Measurements from ENCODE around the gene CDC42BPG. TPM values are rescaled to one million over a fixed set of nuclear protein-coding genes. Genes with fewer than 3 reads are reported as not detected.

CDC42BPG gene, protein sequence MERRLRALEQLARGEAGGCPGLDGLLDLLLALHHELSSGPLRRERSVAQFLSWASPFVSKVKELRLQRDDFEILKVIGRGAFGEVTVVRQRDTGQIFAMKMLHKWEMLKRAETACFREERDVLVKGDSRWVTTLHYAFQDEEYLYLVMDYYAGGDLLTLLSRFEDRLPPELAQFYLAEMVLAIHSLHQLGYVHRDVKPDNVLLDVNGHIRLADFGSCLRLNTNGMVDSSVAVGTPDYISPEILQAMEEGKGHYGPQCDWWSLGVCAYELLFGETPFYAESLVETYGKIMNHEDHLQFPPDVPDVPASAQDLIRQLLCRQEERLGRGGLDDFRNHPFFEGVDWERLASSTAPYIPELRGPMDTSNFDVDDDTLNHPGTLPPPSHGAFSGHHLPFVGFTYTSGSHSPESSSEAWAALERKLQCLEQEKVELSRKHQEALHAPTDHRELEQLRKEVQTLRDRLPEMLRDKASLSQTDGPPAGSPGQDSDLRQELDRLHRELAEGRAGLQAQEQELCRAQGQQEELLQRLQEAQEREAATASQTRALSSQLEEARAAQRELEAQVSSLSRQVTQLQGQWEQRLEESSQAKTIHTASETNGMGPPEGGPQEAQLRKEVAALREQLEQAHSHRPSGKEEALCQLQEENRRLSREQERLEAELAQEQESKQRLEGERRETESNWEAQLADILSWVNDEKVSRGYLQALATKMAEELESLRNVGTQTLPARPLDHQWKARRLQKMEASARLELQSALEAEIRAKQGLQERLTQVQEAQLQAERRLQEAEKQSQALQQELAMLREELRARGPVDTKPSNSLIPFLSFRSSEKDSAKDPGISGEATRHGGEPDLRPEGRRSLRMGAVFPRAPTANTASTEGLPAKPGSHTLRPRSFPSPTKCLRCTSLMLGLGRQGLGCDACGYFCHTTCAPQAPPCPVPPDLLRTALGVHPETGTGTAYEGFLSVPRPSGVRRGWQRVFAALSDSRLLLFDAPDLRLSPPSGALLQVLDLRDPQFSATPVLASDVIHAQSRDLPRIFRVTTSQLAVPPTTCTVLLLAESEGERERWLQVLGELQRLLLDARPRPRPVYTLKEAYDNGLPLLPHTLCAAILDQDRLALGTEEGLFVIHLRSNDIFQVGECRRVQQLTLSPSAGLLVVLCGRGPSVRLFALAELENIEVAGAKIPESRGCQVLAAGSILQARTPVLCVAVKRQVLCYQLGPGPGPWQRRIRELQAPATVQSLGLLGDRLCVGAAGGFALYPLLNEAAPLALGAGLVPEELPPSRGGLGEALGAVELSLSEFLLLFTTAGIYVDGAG (N-terminal part only)
- total RNA-seq (2022) (3.0 and 3.7 TPM in 2 replicates), Bru-seq, nascent RNA (percentile 26 among the genes with signal in this experiment), BruChase-seq, experiment 1, labeled RNA remaining after a 6-hour chase (percentile 32 among the genes with signal in this experiment), BruChase-seq, experiment 2, labeled RNA remaining after a 2-hour chase (percentile 27 among the genes with signal in this experiment)
- long read RNA-seq, partial matches to known transcripts, result 2 of 4 reads
- long read RNA-seq, other reads (novel, unspliced or antisense), result 2 of 4 reads

GRCh38 chr11:64844330-64845128, at the start of gene CDC42BPG:
Gene CDC42BPG (minus strand): TSS chr11:64844653. CDS start chr11:64844569, 84 bp downstream.
- H3K4me3 Mint-ChIP-seq (ENCODE audit: unreplicated experiment), result peak within 1 kb of the TSS; percentile 77
- H3K9me3 Mint-ChIP-seq (ENCODE audit: unreplicated experiment), result no peaks in the 10 kb centered on the region
- TF ChIP-seq, protein P1, sequence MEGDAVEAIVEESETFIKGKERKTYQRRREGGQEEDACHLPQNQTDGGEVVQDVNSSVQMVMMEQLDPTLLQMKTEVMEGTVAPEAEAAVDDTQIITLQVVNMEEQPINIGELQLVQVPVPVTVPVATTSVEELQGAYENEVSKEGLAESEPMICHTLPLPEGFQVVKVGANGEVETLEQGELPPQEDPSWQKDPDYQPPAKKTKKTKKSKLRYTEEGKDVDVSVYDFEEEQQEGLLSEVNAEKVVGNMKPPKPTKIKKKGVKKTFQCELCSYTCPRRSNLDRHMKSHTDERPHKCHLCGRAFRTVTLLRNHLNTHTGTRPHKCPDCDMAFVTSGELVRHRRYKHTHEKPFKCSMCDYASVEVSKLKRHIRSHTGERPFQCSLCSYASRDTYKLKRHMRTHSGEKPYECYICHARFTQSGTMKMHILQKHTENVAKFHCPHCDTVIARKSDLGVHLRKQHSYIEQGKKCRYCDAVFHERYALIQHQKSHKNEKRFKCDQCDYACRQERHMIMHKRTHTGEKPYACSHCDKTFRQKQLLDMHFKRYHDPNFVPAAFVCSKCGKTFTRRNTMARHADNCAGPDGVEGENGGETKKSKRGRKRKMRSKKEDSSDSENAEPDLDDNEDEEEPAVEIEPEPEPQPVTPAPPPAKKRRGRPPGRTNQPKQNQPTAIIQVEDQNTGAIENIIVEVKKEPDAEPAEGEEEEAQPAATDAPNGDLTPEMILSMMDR (IDR thresholded peaks at IDR 0.05; ENCODE audit: unreplicated experiment), result peak; percentile 64
- intact Hi-C loops (cut with micrococcal nuclease), result loop anchor here (2.0 kb wide), 1 partner anchor 42 kb away; the partner anchor contains the start of gene MAP4K2
- ChIA-PET POLR2A (interaction anchor here (0.6 to 2.4 kb wide), 18 partner anchors 10 to 337 kb away, joined by 3 to 21 read pairs (median 5); partner anchors contain the start of genes CAPN1, EHD1, SF1 and SYVN1), CTCF (interaction anchor here (0.5 to 15.7 kb wide), 15 partner anchors 9 to 516 kb away, joined by 3 to 286 read pairs (median 5); partner anchors contain the start of genes ARL2, EHD1 and ZNHIT2)
- H3K4me1 Mint-ChIP-seq (ENCODE audit: insufficient read depth, unreplicated experiment), result peaks cover 33% of the 10 kb centered on the region
- peak within 1 kb of the TSS; percentile 29 for H3K27ac Mint-ChIP-seq (ENCODE audit: low read depth, unreplicated experiment)
- H3K27me3 Mint-ChIP-seq (ENCODE audit: insufficient read depth, unreplicated experiment), result no peaks in the 10 kb centered on the region
- peak; percentile 81 for DNase-seq (ENCODE audit: unreplicated experiment)
- peaks cover 20% of the 10 kb centered on the region for H3K36me3 Mint-ChIP-seq (ENCODE audit: insufficient read depth, unreplicated experiment)
- no TSS peak for BruUV-seq (replicated peaks)

- TF ChIP-seq, protein P1 (IDR thresholded peaks at IDR 0.05; ENCODE audit: unreplicated experiment), result no peak
- no peaks in the 10 kb centered on the region for H3K4me1 Mint-ChIP-seq (ENCODE audit: insufficient read depth, unreplicated experiment)
- peaks cover 5% of the 10 kb centered on the region for H3K36me3 Mint-ChIP-seq (ENCODE audit: insufficient read depth, unreplicated experiment)
- intact Hi-C loops (cut with micrococcal nuclease), result loop anchor here (1.0 to 2.0 kb wide), 2 partner anchors 46 to 107 kb away; no protein-coding TSS in a partner anchor
- no TSS peak for BruUV-seq (replicated peaks)
- CTCF ChIA-PET, result interaction anchor here (0.6 to 7.1 kb wide), 23 partner anchors 8 to 1153 kb away, joined by 3 to 93 read pairs (median 5); partner anchors contain the start of genes ATG2A and CDC42BPG
- no peaks in the 10 kb centered on the region for H3K27me3 Mint-ChIP-seq (ENCODE audit: insufficient read depth, unreplicated experiment)
- H3K27ac Mint-ChIP-seq (ENCODE audit: low read depth, unreplicated experiment), result no peak overlapping the region
- no peak for DNase-seq (ENCODE audit: unreplicated experiment)
- H3K4me3 Mint-ChIP-seq (ENCODE audit: unreplicated experiment), result no peak overlapping the region
- H3K9me3 Mint-ChIP-seq (ENCODE audit: unreplicated experiment), result no peaks in the 10 kb centered on the region
- POLR2A ChIA-PET, result interaction anchor here (0.7 to 1.0 kb wide), 3 partner anchors 16 to 594 kb away, joined by 3 read pairs; no protein-coding TSS in a partner anchor
Measured at GRCh38 chr11:64893194-64894069, 49.0 kb upstream of the CDC42BPG start.

- no TSS peak for BruUV-seq (replicated peaks)
- intact Hi-C loops (cut with micrococcal nuclease), result no loop called here
- CTCF ChIA-PET, result interaction anchor here (0.6 to 7.1 kb wide), 5 partner anchors 14 to 116 kb away, joined by 4 to 93 read pairs (median 6); partner anchors contain the start of gene ATG2A
- Mint-ChIP-seq H3K9me3 (ENCODE audit: unreplicated experiment) (no peaks in the 10 kb centered on the region), H3K36me3 (ENCODE audit: insufficient read depth, unreplicated experiment) (no peaks in the 10 kb centered on the region), H3K27me3 (ENCODE audit: insufficient read depth, unreplicated experiment) (no peaks in the 10 kb centered on the region), H3K27ac (ENCODE audit: low read depth, unreplicated experiment) (no peak overlapping the region), H3K4me3 (ENCODE audit: unreplicated experiment) (no peak overlapping the region), H3K4me1 (ENCODE audit: insufficient read depth, unreplicated experiment) (no peaks in the 10 kb centered on the region)
- DNase-seq (ENCODE audit: unreplicated experiment), result no peak
- TF ChIP-seq, protein P1 (IDR thresholded peaks at IDR 0.05; ENCODE audit: unreplicated experiment), result no peak
- POLR2A ChIA-PET, result no interaction called here
Measured at GRCh38 chr11:64892838-64893193, 48.4 kb upstream of the CDC42BPG start.

Measured in MCF 10A (cell line).